ENCODE results near the gene CRIM1. TPM values are rescaled to one million over a fixed set of nuclear protein-coding genes. Genes with fewer than 3 reads are reported as not detected.

The CRIM1 gene
- total and polyA plus RNA-seq, 3 experiments from 2014 or later, result 2.5 to 11.1 (median 10.7) TPM

DNA sequence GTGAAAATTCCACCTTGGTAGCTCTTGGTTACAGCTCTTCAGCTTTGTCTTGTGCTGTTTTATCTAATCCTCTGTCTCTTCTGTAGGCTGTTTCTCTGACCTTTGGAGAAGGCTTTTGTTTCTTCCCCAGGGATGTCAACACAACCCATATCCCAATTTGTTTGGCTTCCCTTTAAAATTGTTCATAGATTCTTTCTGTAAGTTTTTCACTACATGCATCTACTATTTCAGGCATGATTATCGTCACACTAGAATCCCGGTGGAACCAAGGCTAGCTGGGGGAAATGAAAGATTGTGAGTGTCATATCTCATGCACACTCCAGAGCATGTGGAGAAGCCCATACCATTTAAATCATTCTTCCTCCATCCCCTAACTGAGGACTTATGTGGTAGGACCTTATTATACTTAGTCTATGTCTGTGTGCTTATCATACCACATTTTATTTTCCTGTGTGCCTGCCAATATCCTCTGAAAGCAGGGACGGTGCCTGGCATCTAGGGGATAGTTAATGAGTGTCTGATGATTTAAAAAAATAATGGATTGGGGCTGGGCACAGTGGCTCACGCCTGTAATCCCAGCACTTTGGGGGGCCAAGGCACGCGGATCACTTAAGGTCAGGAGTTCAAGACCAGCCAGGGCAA lies 59.9 kb downstream of the CRIM1 start:
- no peak for DNase-seq
- Mint-ChIP-seq H3K27me3 (no peaks in the 10 kb centered on the region), H3K36me3 (peaks cover 0 to 1% (median 0%) of the 10 kb centered on the region in 3 donors), H3K27ac (peak overlapping the region in 1 of 8 donors; percentile 52), H3K9me3 (no peaks in the 10 kb centered on the region), H3K4me1 (peaks cover 6 to 12% (median 9%) of the 10 kb centered on the region in 3 donors), H3K4me3 (no peak overlapping the region)
- no peaks in the 10 kb centered on the region for H3K4me1 ChIP-seq (ENCODE audit: insufficient read depth, low read length)
- ChIA-PET POLR2A (no interaction called here), CTCF (no interaction called here)
- no peaks in the 10 kb centered on the region for H3K27me3 ChIP-seq (ENCODE audit: insufficient read depth, low read length, poor library complexity, severe bottlenecking)
- no peak overlapping the region for H3K4me3 ChIP-seq (ENCODE audit: low read length)
- H3K9me3 ChIP-seq (ENCODE audit: low read length), result no peaks in the 10 kb centered on the region
- H3K36me3 ChIP-seq (ENCODE audit: insufficient read depth, low read length), result no peaks in the 10 kb centered on the region
- H3K27ac ChIP-seq (ENCODE audit: low read depth, low read length), result no peak overlapping the region

DNA sequence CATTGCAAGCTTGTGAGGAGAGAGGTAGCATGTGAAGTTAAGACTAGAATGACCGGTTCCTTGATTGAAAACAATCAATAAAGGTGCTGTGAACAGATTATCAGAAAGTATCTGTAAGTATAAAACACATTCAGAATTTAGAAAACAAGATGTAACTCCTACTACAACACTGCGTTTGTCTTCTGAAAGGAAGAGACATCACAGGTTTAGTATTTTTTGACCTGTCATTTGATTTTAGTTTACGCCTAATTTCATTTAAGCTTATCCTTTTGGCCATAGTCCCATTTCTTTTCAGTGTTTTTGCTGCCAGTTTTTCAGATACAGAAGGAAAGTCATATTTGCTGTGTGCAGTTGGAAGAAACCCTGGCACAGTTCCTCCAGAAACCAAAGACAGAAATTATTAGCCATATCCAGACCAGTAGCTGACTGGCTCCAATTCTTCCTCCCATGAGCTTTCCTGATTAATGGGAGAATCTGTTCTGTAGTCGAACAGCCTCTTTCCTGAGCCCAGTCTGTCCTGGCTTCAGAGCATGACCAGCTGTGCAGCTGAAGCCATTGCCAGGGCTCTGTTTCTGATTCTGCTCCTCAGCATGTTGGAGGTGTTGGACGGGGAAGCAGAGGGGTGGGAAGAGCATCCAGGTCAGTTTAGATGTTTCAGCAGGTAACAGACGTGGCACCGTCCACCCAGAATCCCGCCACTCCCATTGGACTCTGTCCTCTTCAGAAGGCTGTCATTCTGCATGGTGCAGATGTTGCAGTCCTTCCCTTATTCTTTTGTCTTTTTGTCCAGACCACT lies 61.0 kb downstream of the CRIM1 start:
- ChIA-PET CTCF (no interaction called here), POLR2A (no interaction called here)
- Histone ChIP-seq H3K27me3 (ENCODE audit: insufficient read depth, low read length, poor library complexity, severe bottlenecking) (no peaks in the 10 kb centered on the region), H3K9me3 (ENCODE audit: low read length) (no peaks in the 10 kb centered on the region), H3K4me3 (ENCODE audit: low read length) (no peak overlapping the region), H3K27ac (ENCODE audit: low read depth, low read length) (no peak overlapping the region), H3K36me3 (ENCODE audit: insufficient read depth, low read length) (no peaks in the 10 kb centered on the region), H3K4me1 (ENCODE audit: insufficient read depth, low read length) (no peaks in the 10 kb centered on the region)
- Mint-ChIP-seq H3K27me3 (no peaks in the 10 kb centered on the region), H3K4me3 (no peak overlapping the region), H3K9me3 (no peaks in the 10 kb centered on the region), H3K36me3 (peaks cover 0 to 1% (median 0%) of the 10 kb centered on the region in 3 donors), H3K4me1 (peaks cover 6 to 13% (median 10%) of the 10 kb centered on the region in 3 donors), H3K27ac (no peak overlapping the region)
- no peak for DNase-seq

DNA sequence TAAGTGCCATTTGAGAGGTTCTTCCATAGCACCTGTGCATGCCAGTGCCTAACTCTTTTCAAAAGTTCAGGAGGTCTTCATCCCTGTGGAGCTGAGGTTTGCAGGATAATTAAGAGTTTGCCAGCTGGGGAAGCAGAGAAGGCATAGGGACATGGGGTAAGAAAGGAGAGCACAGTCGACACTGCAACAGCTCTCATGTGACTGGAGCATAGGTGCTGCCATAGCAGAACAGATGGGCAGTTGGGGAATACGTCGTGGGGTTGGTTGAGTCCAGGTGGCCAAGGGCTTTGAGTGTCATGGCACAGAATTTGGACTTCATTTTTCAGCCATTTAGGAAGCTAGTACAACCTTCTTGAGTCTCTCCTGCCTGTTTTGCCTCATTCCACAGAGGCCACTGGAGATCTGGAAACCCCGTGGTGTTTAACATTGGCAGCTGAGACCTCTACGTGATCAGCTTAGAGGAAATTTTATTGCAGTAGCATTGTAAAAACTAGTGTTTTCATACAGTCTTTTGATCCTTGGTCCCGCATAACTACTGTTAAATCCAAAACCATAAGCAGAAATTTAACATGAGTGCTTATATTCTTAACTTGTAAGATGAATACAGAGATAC lies 65.1 kb downstream of the CRIM1 start:
- Histone ChIP-seq H3K36me3 (ENCODE audit: insufficient read depth, low read length) (no peaks in the 10 kb centered on the region), H3K27me3 (ENCODE audit: insufficient read depth, low read length, poor library complexity, severe bottlenecking) (no peaks in the 10 kb centered on the region), H3K27ac (ENCODE audit: low read depth, low read length) (no peak overlapping the region), H3K9me3 (ENCODE audit: low read length) (no peaks in the 10 kb centered on the region), H3K4me1 (ENCODE audit: insufficient read depth, low read length) (no peaks in the 10 kb centered on the region), H3K4me3 (ENCODE audit: low read length) (no peak overlapping the region)
- Mint-ChIP-seq H3K4me3 (no peak overlapping the region), H3K9me3 (no peaks in the 10 kb centered on the region), H3K27me3 (no peaks in the 10 kb centered on the region), H3K36me3 (peaks cover 0 to 4% (median 0%) of the 10 kb centered on the region in 3 donors), H3K27ac (peak overlapping the region in 1 of 8 donors; percentile 48), H3K4me1 (peaks cover 6 to 13% (median 10%) of the 10 kb centered on the region in 3 donors)
- CTCF ChIA-PET, result no interaction called here
- POLR2A ChIA-PET, result no interaction called here
- DNase-seq, result no peak

GRCh38 chr2:36421379-36421778 lies 65.8 kb downstream of the CRIM1 start:
- Mint-ChIP-seq H3K36me3 (peaks cover 0 to 4% (median 0%) of the 10 kb centered on the region in 3 donors), H3K4me3 (no peak overlapping the region), H3K27ac (no peak overlapping the region), H3K9me3 (no peaks in the 10 kb centered on the region), H3K27me3 (no peaks in the 10 kb centered on the region), H3K4me1 (peaks cover 6 to 13% (median 10%) of the 10 kb centered on the region in 3 donors)
- Histone ChIP-seq H3K27ac (ENCODE audit: low read depth, low read length) (no peak overlapping the region), H3K4me3 (ENCODE audit: low read length) (no peak overlapping the region), H3K9me3 (ENCODE audit: low read length) (no peaks in the 10 kb centered on the region), H3K4me1 (ENCODE audit: insufficient read depth, low read length) (no peaks in the 10 kb centered on the region), H3K27me3 (ENCODE audit: insufficient read depth, low read length, poor library complexity, severe bottlenecking) (no peaks in the 10 kb centered on the region), H3K36me3 (ENCODE audit: insufficient read depth, low read length) (no peaks in the 10 kb centered on the region)
- POLR2A ChIA-PET, result no interaction called here
- DNase-seq, result no peak
- CTCF ChIA-PET, result no interaction called here

DNA sequence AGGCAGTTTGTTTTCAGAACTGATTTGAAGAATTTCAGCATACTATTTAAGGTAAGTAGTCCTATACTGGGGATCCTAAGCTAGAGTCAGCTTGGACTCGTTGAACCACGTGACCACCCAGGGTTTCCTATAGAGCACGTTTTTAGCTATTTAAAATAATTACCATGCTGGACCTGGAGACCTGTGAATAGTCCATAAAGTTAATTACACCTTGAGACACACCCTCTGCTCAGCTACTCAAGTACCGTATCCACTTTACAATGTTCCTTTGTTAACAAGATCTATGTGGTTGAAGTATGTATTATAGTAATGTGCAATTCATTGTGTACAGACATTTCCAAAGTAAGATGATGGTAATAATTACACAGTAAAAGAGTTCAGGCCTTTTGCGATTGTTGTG lies 67.6 kb downstream of the CRIM1 start:
- no peaks in the 10 kb centered on the region for H3K9me3 ChIP-seq (ENCODE audit: low read length)
- no peaks in the 10 kb centered on the region for H3K27me3 ChIP-seq (ENCODE audit: insufficient read depth, low read length, poor library complexity, severe bottlenecking)
- Mint-ChIP-seq H3K27ac (no peak overlapping the region), H3K9me3 (no peaks in the 10 kb centered on the region), H3K36me3 (peaks cover 0 to 4% (median 0%) of the 10 kb centered on the region in 3 donors), H3K27me3 (no peaks in the 10 kb centered on the region), H3K4me1 (peaks cover 6 to 10% (median 9%) of the 10 kb centered on the region in 3 donors), H3K4me3 (no peak overlapping the region)
- ChIA-PET POLR2A (no interaction called here), CTCF (no interaction called here)
- no peak overlapping the region for H3K27ac ChIP-seq (ENCODE audit: low read depth, low read length)
- no peak for DNase-seq
- no peak overlapping the region for H3K4me3 ChIP-seq (ENCODE audit: low read length)
- no peaks in the 10 kb centered on the region for H3K36me3 ChIP-seq (ENCODE audit: insufficient read depth, low read length)
- H3K4me1 ChIP-seq (ENCODE audit: insufficient read depth, low read length), result no peaks in the 10 kb centered on the region

- Histone ChIP-seq H3K27me3 (ENCODE audit: insufficient read depth, low read length, poor library complexity, severe bottlenecking) (no peaks in the 10 kb centered on the region), H3K36me3 (ENCODE audit: insufficient read depth, low read length) (no peaks in the 10 kb centered on the region), H3K27ac (ENCODE audit: low read depth, low read length) (no peak overlapping the region), H3K4me1 (ENCODE audit: insufficient read depth, low read length) (no peaks in the 10 kb centered on the region), H3K4me3 (ENCODE audit: low read length) (no peak overlapping the region), H3K9me3 (ENCODE audit: low read length) (no peaks in the 10 kb centered on the region)
- Mint-ChIP-seq H3K4me3 (no peak overlapping the region), H3K27me3 (no peaks in the 10 kb centered on the region), H3K27ac (no peak overlapping the region), H3K36me3 (peaks cover 0 to 4% (median 0%) of the 10 kb centered on the region in 3 donors), H3K9me3 (no peaks in the 10 kb centered on the region), H3K4me1 (peaks cover 6 to 10% (median 9%) of the 10 kb centered on the region in 3 donors)
- DNase-seq, result no peak
- POLR2A ChIA-PET, result no interaction called here
- CTCF ChIA-PET, result no interaction called here
These were observed 68.1 kb downstream of the CRIM1 start for GRCh38 chr2:36423619-36424120.

DNA sequence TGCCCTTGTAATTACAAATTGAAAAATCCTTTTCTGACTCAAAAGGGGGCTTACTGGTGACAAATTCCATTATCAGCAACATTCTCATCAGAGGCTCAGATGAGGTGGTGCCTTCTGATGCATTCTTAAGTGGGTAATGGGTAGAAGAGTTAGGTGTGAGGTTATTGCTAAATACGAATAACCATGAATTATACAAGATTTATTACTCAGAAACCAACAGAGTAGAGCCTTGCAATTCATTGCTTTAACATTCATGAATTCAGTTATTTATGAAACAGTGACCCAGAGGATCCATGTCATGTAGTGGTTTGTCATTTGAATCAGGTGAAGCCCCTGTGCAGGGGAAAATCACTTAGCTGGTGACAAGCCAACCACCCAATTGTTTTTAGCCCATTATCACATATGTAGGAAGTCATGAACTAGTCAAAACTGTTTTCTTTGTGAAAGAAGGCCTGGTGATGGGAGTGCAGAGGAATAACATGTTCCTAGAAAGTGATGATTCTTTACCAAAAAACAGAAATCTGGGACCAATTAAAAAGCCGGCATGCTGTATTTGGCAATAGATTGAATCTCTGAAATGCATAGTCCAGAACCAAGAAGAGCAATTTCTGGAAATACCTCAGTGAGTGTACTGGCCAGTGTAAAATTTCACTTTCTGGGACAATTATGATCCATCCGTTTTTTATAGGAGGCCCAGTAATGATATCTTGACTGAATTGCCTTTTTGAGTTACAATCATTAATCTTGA lies 70.2 kb downstream of the CRIM1 start:
- Mint-ChIP-seq H3K27ac (peak overlapping the region in 1 of 8 donors; percentile 61), H3K36me3 (peaks cover 0 to 4% (median 0%) of the 10 kb centered on the region in 3 donors), H3K4me3 (no peak overlapping the region), H3K27me3 (no peaks in the 10 kb centered on the region), H3K9me3 (no peaks in the 10 kb centered on the region), H3K4me1 (no peaks in the 10 kb centered on the region)
- Histone ChIP-seq H3K4me1 (ENCODE audit: insufficient read depth, low read length) (no peaks in the 10 kb centered on the region), H3K36me3 (ENCODE audit: insufficient read depth, low read length) (no peaks in the 10 kb centered on the region), H3K27me3 (ENCODE audit: insufficient read depth, low read length, poor library complexity, severe bottlenecking) (no peaks in the 10 kb centered on the region), H3K4me3 (ENCODE audit: low read length) (no peak overlapping the region), H3K27ac (ENCODE audit: low read depth, low read length) (no peak overlapping the region), H3K9me3 (ENCODE audit: low read length) (no peaks in the 10 kb centered on the region)
- DNase-seq, result no peak
- POLR2A ChIA-PET, result no interaction called here
- CTCF ChIA-PET, result no interaction called here
